ENCODE results near the gene RSPH4A.

DNA sequence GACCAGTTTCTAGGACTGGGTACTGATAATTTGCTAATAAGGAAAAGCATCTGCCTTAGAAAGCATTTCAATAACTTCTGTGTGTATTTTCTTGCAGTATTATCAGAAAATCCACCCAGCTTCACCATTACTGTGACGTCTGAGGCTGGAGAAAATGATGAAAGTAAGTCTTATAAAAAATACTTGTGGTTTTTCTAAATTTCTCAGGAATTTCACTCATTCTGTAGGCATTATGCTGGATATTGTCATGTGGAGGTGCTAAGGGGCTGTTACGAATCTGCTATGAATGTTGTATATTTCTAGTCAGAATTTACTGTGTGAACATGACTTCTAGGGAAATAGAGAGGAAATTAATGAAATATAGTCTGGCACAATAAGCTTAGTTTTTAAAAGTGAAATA, 36.1 kb upstream of the RSPH4A start:
- TF ChIP-seq, protein P1, sequence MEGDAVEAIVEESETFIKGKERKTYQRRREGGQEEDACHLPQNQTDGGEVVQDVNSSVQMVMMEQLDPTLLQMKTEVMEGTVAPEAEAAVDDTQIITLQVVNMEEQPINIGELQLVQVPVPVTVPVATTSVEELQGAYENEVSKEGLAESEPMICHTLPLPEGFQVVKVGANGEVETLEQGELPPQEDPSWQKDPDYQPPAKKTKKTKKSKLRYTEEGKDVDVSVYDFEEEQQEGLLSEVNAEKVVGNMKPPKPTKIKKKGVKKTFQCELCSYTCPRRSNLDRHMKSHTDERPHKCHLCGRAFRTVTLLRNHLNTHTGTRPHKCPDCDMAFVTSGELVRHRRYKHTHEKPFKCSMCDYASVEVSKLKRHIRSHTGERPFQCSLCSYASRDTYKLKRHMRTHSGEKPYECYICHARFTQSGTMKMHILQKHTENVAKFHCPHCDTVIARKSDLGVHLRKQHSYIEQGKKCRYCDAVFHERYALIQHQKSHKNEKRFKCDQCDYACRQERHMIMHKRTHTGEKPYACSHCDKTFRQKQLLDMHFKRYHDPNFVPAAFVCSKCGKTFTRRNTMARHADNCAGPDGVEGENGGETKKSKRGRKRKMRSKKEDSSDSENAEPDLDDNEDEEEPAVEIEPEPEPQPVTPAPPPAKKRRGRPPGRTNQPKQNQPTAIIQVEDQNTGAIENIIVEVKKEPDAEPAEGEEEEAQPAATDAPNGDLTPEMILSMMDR (IDR thresholded peaks at IDR 0.05; ENCODE audit: low read depth, low read length): no peak
- no peak for TF ChIP-seq EZH2phosphoT487 (IDR thresholded peaks at IDR 0.05; ENCODE audit: low read depth)
